GM21360 (cell line): ENCODE results near the gene ATP12A.

Experiments
- ATAC-seq: cut with Tn5 transposase; IDR thresholded peaks from one replicate; pipeline ENCODE4 v1.9.1; 2021; ENCODE audit warnings: mild to moderate bottlenecking, moderate library complexity; ENCODE audit not compliant: unreplicated experiment

ATP12A gene

DNA sequence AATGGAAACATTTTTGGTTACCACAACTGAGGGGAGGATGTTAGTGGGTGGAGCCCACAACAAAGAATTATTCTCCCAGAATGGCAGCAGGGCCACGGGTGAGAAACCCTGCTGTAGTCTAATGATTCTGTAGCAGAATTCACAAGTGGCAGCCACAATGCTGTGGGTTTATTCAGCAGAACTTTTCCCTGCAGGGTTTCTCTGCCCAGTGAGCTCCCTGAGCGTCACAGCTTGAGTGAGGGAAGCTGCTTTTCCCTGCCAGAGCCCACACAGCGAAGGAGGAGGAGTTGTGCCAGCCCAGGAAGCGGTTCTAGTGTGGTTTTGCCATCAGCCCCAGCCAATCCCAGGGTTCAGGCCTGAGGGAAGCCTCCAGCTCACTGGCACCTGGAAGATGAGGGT is 4.4 kb downstream of the ATP12A start:
- no peak for ATAC-seq

DNA sequence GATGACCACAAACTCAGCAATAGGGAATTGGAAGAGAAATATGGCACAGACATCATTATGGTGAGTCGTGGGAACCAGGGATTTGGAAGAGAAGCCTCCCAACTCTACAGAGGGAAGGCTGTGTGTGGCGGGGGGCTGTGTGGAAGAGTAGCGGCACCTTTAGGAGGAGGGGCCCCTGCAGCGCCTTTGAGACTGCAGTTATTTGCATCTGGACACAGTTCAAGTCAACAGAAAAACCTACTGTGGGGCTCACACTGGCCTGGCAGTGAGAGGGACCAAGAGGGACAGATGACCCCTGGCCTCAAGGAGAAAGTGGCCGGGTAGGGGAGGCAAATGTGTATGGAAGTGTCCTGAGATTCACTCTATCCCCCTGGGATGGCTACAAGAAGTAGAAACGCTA is 5.1 kb downstream of the ATP12A start:
- ATAC-seq = no peak

DNA sequence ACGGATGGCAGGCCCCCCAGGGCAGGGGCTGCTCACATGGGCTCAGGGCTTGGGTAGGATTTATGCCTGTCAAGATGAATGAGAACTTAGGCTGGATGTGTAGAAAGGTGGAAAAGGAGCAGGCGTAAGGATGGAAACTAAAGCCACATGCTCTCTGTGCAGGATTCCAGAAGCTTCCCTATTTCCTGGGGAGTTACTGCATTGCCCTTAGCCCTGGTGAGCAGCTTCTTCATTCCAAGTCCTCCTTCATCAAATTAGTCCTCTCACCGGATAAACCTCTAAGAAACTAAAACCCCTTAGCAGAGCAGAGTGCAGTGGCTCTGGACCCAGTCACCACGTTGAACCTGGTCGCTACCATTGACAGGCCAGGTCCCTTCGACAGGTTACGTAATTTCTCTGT is 7.4 kb downstream of the ATP12A start:
- no peak for ATAC-seq

DNA sequence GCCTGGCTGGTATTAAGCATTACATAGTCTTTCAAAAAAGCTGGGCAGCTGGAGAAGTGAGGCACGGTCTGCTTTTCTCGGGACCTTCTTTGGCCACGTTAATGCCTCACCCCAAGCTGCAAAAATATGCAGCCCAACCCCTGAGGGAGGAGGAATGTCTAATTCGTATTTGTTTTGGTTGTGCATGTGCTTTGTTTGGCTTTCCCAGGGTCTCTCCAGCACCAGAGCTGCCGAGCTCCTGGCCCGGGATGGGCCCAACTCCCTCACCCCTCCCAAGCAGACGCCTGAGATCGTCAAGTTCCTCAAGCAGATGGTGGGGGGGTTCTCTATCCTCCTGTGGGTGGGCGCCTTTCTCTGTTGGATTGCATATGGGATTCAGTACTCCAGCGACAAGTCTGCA is 7.9 kb downstream of the ATP12A start:
- no peak for ATAC-seq

DNA sequence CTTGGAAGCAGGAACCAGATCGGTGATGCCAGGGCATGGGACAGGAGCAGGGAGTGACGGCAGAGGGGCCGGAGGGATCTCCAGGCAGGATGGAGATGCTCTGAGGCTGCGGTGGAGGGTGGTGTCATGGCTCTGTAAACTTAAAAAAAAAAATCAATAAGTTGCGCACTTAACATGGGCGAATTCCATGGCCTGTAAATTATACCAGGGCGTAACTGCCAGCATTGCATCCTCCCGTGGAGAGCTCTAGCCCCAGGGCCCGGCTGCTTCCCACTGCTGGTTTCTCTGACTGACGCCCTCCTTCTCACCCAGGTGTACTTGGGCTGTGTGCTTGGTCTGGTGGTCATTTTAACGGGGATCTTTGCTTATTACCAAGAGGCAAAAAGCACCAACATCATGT is 8.7 kb downstream of the ATP12A start:
- ATAC-seq = no peak

DNA sequence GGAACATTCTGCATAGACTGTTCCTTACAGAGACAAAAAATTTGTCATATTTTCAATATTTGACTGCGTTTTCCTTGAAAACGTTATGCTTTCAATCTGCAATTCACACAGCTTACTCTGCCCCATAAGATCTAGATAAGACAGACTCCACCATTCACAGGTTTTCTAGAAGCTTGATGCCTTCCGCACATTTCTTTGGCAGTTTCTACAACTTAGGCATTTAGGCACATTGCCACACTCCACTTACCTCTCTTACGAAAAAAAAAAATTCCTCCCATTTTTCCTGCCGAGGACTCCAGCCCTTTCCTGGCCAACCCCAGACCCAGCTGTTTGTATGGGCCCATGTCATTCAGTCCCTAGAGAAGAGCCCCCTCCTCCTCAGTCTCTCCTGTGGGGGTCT is 11.2 kb downstream of the ATP12A start:
- ATAC-seq = no peak

DNA sequence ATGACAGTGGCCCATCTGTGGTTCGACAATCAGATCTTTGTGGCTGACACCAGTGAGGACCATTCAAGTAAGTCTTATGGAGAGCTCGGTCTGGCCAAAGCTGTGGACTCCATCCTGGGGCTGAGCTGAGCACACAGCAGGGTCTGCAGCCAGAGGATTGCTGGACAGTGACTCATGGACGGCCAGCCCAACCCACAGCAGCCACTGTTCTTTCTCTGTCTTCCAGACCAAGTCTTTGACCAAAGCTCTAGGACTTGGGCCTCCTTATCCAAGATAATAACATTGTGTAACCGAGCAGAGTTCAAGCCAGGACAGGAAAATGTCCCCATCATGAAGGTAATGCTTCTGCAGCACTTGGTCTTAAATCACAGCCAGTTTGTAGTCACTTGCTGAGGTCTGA is 12.4 kb downstream of the ATP12A start:
- no peak for ATAC-seq

DNA sequence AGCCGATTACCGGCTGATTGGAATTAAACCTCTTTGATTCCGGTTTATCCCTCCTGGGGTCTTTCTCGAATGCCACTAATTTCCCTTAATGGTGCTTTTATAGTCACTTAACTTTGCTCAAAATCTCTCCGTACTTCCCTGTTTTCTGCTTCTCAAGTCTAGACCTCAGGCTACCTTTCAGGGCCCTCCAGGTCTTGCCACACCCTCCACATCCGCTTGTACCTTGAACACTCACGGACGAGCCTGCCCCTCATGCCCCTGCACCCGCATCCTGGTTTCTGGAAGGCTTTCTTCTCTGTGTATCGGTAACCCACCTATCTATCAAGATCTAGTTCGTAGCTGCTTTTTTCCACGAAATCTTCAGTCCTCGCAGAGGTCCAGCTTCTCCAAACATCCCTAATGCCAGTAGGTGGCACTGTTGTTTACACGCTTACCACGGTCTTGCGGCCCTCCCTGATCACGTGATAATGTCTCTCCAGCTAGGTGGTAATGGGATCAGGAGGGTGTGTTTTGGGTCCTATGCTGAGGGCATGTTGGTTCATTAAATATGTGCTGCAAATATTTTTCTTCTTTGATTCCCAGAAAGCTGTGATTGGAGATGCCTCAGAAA is 13.8 kb downstream of the ATP12A start:
- no peak for ATAC-seq

DNA sequence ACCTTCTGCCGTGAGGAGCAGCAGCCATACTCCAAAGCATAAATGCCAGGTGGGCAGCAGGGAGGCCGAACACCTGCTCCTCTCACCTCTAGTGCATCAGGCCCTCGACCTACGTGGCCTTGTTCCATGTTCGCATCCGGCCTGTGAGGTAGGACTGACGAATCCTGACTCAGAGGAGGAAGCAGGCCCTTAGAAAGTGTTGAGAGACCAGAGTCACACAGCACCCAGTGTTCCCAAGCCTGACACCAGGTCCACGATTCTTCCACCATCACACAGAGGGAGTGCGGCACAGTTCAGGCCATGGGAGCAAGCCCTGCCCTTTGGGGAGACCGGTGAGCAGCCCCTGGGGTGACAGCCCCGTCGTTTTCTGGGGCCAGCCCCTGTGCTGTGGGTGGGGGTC is 14.7 kb downstream of the ATP12A start:
- ATAC-seq = no peak

DNA sequence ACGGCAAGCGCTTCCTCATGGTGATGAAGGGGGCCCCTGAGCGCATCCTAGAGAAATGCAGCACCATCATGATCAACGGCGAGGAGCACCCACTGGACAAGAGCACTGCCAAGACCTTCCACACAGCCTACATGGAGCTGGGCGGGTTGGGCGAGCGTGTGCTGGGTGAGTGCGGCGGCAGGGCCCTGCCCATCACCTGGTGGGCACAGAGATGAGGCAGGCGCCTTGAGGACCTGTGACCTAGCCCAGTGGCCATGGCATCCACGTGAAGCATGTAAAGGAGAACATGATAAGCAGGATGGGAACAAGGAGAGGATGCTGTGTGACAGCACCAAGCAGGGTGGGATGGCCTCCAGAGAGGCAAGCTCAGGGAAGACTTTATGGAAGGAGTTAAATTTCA is 18.5 kb downstream of the ATP12A start:
- ATAC-seq = no peak

DNA sequence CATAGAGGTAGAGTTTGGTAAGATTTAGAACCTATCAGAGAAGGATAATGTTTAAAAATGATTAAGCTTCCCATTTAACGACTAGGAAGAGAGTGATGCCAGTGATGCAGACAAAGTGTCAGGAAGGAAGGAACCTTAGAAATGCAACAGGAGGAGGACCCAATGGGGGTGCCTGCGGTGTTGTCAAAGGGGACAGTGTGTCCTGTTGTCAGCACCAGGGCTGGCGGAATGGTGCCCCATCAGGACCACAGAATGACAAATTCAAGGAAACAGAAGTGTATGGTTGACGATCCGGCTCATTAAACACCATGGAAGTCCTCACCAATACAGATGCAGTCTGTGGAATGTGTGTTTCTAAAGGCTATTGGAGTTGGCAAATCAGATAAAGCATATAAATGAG is 19.3 kb downstream of the ATP12A start:
- ATAC-seq = no peak

DNA sequence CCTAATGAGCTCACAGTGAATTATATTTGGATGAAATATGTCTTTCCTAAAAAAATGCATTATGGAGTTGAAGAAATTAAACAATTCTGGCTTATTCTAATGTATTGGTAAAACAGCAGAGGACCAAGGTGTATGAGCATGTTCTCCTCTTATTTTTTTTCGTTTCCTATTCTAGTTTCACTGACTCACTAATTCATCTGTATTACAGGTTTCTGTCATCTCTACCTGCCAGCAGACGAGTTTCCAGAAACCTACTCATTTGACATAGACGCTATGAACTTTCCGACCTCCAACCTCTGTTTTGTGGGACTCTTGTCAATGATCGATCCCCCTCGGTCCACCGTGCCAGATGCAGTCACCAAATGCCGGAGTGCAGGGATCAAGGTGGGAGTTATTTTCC is 20.3 kb downstream of the ATP12A start:
- no peak for ATAC-seq

DNA sequence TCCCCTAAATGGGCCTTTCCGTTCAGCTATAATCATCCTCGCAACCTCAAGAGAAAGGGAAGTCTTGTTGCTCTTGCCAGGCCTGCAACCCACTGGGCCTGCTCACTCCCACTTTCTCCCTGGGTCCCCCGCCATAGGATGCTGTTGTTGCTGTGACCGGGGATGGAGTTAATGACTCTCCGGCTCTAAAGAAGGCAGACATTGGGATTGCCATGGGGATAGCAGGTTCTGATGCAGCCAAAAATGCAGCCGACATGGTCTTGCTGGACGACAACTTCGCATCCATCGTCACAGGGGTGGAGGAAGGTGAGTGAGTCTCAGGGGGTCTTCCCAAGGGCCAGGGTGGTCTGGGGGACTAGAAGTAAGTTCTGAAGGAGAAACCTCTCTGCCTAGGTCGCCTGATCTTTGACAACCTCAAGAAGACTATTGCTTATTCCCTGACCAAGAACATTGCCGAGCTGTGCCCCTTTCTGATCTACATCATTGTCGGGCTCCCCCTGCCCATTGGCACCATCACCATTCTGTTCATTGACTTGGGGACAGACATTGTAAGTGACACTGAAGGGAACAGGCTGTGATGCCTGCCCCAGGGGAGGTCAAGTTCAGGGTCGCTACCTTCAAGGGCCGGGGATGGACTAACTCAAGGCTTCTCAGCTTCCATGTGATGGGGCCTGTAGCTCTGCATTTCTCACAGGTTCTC is 26.8 kb downstream of the ATP12A start:
- ATAC-seq = no peak

DNA sequence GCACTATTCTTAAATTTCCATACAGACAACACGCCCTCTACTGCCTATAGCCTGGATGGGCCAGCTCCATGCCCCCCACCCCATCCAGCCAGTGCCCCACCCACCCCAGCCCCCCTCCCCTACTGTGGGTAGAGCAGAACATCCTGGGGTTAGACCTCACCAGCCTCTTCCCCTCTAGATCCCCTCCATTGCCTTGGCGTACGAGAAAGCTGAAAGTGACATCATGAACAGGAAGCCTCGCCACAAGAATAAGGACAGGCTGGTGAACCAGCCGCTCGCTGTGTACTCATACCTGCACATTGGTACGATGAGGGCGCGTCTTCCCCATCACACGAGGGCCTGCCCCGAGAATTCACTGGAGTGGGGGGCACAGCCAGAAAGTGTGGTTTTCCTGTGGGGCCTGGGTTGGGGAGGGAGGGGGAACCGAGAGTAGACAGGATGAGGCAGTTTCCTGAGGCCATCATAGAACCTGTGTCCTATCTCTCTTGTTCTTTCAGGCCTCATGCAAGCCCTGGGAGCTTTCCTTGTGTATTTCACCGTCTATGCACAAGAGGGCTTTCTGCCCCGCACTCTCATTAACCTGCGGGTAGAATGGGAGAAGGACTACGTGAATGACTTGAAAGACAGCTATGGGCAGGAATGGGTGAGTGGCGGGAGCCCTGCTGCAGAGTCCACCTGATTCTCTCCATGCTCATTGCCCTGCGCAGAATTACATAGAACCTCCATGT is 29.1 kb downstream of the ATP12A start:
- ATAC-seq = no peak

DNA sequence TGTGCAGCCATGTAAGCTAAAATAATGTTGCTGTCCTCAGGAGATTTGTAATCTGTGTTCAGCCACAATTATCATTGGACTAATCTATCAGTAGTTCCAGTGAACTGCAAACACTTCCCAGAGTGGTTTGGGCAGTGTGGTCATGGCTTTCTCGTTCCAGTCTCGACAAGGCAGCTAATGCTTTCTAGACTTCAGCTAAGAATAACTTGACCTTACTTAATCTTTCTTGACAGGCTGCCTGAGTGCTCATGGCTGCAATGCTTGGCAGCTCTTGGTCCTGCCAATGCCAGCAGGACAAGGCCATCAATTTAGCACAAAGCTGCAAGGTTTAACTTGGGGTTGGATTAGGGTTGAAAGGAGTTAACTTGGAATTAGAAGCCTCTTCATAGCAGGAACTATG is 32.8 kb downstream of the ATP12A start:
- no peak for ATAC-seq

DNA sequence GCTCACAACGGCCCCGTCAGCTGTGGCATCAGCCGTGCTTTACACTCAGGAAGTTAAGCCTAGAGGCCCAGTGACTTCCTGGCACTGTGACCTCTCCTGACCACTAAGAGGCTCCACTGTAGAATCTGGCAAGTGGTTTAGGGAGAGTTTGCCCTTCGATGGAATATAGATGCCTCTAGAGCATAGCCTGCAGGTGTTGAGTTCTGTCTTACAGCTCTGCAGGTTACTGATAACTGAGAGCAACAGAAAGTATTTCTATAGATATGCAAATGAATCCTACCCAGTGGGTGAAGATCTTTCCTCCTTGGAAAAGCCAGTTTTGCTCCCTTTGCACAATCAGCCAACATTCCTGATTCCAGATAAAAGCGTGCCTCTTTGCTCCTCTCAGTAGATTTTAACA is 35.8 kb downstream of the ATP12A start:
- no peak for ATAC-seq

DNA sequence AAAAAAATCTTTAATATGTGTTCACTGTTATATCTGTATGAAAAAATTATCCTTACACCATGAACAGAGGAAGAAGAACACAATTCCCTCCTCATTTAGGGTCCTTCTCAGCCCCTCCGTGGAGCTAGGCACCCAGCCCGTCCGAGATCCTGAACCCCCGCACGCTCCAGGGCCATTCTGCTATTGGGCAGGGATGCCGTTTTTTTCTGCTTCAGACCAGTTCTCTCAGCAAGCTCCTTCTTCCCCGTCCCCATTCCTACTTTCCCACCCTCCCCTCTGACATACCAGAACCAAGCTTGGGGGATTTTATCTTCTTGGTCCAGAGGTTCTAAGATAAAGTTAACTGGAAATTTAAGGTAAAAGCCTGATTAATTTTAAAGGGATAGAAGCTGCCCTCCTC is 36.2 kb downstream of the ATP12A start:
- no peak for ATAC-seq

DNA sequence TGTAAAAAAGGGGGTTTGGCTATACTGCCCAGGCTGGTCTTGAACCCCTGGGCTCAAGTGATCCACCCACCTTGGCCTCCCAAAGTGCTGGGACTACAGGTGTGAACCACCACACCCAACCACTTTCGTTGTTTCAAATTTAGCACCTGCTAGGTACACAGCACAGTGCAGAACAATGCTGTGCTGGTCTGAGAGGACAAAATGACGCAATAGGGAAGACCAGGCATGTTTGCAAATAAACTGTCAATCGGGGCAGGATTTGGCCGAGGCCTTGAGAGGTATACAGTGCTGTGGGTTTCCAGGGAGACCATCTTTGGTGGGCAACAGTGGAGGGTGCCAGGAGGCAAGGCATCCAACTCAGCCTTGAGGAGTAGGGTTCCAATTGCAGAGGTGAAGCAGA is 37.0 kb downstream of the ATP12A start:
- ATAC-seq = no peak

DNA sequence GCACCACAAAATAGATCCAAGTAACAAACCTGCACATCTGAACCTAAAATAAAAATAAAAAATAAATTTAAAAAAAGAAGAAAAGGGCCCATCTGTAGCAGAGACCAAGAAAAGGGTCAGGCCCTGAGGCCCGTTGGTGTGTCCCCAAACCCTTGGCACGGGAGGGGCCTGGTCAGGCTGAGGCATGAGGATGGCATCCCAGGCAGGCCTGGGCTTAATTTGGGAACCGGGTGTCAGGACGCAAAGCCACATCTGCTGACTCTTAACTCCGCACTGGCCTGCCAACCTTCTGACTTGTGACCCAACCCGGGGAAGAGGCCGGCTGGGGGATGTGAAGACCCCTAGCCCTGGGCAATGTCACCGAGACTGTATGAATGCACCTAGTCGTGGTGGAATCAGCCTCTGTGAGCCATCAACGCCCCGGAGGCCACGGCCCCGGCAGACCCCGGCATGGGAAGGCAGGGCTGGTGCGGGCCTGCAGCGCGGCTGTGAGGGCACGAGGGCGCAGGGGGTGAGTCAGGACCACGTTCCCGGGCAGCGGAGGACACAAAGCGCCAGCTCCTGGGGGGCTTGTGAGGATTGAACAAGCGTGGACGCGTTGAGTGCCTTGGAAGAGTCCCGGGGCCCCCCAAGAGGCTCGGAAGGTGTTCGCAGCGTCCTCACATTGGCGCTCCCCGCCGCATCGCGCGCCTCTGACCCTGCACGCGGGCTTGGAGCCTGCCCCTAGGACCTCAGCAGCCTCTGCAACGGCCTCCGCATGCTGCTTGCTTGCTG is 38.2 kb downstream of the ATP12A start:
- ATAC-seq = no peak

DNA sequence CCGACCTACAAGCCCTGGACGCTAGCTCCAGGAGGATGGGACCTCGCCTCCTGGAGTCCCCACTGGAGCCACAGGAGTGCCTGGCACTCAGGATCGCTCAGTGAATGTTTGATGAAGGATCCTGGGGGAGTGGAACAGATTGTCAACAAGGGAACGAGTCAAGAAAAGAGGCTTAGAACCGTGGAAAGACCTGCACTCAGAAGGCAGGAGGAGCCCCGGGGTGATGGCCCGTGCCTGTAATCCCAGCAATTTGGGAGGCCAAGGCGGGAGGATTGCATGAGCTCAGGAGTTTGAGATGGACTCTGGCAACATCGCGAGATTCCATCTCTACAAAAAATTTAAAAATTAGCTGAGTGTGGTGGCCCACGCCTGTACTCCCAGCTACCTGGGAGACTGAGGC is 38.9 kb downstream of the ATP12A start:
- no peak for ATAC-seq

DNA sequence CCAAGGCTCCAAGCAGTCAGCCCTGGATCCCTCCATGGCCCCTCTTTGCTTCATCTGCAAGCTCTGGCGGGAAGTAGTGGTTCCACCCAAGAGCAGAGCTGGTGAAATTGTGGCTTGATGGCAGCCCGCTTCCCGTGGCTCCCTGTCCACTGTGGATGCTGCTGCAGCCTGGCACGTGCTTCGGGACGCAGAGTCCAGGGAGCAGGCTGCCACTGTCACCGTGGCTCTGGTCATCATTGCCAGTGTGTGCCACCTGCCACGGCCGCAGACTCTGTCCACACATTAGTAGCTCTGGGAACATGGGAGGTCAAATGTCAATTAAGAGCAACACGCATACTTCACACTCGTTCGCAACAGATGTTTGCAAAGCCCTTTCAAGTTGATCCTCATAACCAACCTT is 43.0 kb downstream of the ATP12A start:
- no peak for ATAC-seq

DNA sequence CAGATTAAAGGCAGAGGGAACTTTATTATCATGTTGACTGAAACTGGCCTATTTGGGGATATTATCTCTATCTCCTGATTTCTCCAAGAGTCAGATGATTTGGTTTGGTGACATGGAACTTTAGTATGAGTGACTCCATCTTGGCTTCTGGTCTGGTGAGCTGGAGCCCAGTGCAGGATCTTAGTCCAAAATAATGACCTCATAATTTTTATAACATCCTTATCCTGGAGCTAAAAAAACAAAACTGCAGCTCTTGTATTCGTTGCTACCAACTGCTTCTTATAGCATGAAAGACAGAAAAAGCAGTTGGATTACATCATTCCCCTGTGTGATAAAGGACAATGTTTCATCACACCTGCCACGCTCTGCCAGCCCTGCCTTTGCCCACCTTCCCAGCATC is 44.5 kb downstream of the ATP12A start:
- no peak for ATAC-seq
